CMK (cell line): ENCODE data around the gene NPPA.
"Not testable (repeated sequence)": the region's sequence is repeated elsewhere in the genome, so short reads cannot be mapped to it uniquely, and the experiment has no call there.

ENCODE experiments used
- DNase-seq: peaks from one replicate; pipeline ENCODE4 v3.0.0-alpha.2; 2010; ENCODE audit warnings: low read depth

NPPA gene

DNA sequence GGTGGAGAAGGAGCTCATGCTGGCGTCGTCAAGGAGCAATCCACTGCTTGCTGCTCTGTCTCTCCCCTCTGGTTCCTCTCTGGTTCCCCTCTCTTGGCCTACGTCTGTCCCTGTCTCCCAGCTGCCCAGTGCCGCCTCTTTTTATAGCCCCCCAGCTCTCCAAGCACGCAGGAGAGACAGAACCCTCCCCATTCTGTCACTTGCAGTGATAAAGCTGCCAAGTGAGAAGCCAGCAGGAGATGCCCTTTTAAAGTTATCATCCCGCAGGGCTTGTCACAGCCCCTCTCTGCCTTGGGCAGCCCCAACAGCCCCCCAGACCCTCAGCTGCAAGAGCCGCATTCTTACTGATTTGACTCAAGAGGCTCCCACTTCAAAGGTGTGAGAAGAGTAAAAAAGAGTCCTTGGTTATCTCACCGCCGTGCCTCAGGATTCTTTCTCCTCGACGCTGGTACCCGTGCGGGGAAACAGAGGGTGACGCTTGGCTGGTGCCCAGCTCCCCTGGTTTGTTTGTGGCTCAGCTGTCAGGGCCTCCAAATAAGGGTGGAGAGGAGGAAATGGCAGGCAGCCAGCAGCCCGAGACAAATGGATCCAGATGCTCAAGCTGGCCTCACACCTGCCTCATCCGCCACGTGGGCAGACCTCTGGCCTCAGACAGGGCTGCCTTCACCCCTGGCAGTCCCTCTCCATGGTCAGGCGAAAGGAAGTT, at the start of gene NPPA:
TSS of gene NPPA (minus strand) at position 117 of the 706 bp plus-strand sequence. CDS start at position 18, 99 bp downstream.
- DNase-seq: no peak

DNA sequence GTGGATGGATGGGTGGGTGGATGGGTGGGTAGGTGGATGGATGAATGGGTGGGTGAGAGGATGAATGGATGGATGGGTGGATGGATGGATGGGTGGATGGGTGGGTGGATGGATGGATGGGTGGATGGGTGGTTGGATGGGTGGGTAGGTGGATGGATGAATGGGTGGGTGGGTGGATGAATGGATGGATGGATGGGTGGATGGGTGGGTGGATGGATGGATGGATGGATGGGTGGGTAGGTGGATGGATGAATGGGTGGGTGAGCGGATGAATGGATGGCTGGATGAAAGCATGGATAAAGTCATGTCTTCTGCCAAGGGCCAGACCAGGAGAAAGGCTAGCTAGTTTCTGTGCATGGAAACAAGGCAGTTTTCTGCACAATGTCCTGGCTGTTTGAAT, 46.9 kb upstream of the NPPA start:
- not testable (repeated sequence) for DNase-seq

DNA sequence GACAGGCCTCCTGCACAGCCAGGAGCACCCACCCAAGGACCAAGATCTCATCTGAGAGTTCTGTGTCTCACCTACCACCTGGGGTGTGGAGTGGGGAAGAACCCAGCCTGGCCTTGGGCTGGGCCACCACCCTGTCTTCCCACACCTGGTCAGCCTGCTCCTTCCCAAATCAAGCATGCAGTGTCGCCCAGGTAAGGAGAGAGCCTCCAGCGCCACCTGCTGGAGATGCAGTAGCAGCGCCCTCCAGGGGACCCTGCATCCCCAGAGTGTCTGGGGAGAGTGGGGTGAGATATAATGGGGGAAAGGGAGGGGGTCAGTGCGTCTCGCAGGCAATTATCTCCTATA, 46.3 kb upstream of the NPPA start:
- DNase-seq: no peak

- DNase-seq: no peak
These were observed 44.0 kb upstream of the NPPA start for GRCh38 chr1:11891433-11892186.

DNA sequence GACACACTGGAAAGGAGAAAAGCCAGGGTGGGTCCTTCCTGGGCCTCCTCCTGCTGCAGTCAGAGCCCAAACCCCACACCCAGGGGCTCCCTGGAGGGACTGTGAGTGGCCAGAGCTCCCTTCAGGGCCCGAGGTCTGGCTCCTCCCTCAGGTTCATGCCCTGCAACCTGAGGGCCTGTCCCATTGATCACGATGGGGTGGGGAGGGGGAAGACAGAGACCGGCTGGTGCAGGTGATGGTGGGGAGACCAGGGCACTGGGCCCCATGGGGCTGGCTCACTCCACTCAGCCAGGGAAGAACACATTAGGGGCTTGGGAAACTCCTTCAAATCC, 41.3 kb upstream of the NPPA start:
- DNase-seq: no peak

GRCh38 chr1:11888206-11888876, 40.8 kb upstream of the NPPA start:
- no peak for DNase-seq

DNA sequence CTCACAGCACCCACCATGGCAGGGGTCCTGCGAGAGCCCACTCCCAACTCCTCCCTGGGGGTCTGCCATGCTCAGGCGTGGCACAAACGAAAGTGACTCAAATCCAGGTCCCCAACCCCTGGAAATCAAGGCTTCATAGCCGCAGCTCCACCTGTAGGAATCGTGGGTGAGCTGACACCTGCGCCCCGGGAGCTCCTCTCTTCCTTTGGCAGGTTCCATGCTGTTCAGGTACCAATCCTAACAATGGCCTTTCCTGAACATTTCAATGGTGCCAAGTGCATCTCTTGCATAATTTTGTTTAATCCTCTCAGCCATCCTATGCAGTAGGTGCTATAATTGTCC, 40.1 kb upstream of the NPPA start:
- no peak for DNase-seq

- no peak for DNase-seq
These were observed 39.5 kb upstream of the NPPA start for GRCh38 chr1:11886986-11887665.

- DNase-seq: no peak
These were observed 38.3 kb upstream of the NPPA start for GRCh38 chr1:11885916-11886315.

DNA sequence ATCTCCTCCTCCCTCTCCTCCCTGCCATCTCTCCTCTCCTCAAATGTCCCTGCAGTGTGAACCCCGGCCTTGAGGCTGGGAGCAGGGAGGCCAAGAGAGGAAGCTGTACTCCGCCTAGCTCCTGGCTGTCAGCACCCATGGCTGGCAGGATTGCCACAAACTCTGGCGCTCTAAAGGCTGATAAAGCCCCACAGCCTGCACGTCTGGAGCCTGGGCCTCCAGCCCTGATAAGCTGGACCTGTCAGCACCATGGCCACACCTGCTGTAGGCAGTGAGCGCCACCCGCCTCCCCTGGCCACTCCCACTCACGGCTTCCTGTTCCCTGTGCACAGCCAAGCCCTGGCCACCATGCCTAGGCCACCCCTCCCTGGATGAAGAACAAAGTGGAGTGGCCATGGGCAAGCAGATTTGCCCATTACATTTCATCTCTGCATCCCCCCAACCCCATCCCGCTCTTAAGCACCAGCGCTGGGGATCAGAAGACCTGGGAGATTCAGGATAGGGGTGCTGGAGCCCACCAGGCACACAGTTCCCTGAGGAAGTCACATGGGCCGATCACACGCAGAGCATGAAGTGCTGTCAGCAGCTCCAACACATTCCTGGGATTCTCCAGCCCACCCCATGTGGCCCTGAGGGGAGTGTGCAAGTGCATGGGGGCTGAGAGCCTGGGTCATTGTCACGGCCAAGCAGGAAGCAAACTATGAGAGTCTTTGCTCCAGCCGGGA, 35.4 kb upstream of the NPPA start:
- peak; percentile 66 for DNase-seq

DNA sequence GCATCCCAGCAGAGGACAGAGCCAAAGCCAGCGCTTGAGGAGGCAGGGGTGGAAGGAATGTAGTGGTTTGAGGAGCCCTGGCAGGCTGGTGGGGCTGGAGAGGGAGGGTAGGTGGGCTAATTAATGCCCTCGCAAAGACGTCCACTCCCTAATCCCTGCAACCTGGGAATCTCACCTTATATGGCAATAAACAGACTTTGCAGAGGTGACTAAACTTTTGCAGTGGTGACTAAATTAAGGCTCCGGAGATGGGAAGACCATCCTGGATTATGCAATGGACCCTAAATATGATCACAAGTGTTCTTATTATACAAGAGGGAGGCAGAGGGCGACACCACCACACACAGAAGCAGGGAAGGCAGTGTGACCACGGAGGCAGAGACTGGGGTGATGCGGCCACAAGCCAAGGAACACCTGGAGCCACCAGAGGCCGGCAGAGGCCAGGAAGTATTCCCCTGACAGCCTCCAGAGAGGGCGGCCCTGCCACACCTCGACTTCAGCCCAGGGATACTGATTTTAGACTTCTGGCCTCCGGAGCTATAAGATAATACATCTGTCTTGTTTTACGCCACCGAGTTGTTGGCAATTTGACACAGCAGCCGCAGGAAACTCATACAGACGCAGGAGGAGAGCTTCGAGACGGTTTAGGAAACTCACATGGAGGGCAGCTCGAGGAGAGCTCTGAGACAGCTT, 34.3 kb upstream of the NPPA start:
- no peak for DNase-seq

DNA sequence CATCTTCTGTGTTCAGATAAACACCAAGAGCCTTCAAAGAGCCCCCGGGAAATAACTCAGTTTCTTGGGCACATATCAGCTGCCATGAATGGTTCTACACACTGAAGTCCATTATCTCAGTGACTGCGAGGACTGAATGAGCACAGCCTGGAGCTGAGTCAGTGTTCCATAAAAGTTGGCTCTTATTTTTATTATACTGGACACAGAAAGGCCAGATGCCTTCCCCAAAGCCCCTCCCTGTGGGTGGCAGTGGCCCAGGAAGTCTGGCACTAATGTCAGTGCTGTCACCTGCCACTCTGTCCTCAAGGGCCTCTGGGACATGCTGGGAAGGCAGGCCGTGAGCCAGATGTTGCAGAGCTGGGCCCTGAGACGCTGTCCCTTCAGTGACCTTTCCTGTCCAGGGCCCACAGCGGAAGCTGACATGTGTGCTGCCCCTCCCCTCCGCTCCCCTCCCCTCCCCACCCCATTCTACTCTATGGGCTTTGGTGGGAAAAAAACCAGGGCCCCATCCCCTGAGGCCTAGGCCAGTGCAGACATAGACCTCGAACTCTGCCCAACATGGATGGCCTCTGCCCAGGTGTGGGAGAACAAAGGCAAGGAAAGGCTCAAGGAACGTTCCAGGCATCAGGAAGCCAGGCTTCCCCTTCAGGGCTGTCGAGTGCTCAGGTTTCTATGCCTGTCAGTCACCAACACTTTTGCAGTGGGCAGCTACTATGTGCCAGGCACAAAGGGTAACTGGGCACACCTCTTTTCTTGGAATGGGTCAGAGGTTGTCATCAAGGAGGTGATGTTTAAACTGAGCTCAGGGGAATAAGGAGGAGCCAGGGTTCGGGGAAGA, 33.5 kb upstream of the NPPA start:
- no peak for DNase-seq

DNA sequence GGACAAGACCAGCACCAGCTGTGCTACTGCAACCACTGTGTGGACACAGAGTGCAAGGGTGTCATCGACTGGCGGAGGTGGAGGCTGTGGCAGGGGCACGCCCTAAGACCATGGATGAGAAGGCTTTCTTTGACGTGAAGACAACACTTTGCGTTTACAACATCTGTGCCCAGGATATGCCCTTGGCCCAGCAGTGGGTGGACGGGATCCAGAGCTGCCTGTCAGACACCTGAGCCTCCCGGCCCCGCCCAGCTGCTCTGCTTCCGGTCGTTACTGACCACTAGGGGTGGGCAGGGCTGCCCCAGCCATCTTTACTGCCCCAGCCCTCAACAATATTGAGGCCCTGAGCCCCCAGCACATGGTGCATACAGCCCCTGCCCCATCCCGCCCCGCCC, 32.6 kb upstream of the NPPA start:
- DNase-seq: no peak

- no peak for DNase-seq
These were observed 32.0 kb upstream of the NPPA start for GRCh38 chr1:11879311-11880180.

DNA sequence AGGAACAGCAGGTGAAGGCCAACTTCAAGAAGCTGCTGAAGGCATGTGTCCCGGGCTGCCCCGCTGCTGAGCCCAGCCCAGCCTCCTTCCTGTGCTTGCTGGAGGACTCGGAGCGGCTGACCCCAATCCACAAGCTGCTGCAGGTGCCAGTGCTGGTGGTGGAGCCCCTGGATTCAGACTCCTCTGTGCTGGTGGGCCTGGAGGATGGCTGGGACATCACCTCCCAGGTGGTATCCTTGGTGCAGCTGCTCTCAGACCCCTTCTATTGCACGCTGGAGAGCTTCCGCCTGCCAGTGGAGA, 31.3 kb upstream of the NPPA start:
- no peak for DNase-seq

GRCh38 chr1:11878081-11878890, 30.7 kb upstream of the NPPA start:
- no peak for DNase-seq

GRCh38 chr1:11877074-11877473, 29.5 kb upstream of the NPPA start:
- no peak for DNase-seq

GRCh38 chr1:11875094-11875493, 27.5 kb upstream of the NPPA start:
- no peak for DNase-seq

DNA sequence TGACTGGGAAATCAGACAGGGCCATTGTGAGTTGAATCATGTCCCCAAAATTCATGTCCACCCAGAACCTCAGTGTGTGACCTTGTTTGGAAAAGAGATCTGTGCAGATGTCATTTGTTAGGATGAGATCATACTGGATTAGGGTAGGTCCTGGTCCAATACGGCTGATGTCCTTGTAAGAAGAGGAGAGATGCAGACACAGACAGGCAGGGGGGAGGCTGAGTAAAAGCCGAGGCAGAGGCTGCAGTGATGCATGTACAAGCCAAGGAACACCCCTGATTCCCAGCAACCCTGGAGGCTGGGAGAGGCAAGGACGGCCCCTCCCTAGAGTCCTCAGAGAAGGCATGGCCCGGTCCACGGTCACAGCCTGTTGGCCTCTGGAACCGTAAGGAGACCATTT, 27.0 kb upstream of the NPPA start:
- DNase-seq: no peak
